GM04503 (cell line): ENCODE results near the gene CD151.
A peak's percentile ranks its signal among the peaks of the same experiment; 100 is the strongest.

Source experiments
- DNase-seq: peaks from one replicate; pipeline ENCODE4 v3.0.0-alpha.2; 2012; ENCODE audit warnings: low read depth

Gene CD151

GRCh38 chr11:815675-816432 lies 16.9 kb upstream of the CD151 start:
- no peak for DNase-seq

GRCh38 chr11:816433-816779 lies 16.3 kb upstream of the CD151 start:
- no peak for DNase-seq

GRCh38 chr11:818396-819128 lies 14.2 kb upstream of the CD151 start, which contains the start of gene PNPLA2:
Gene PNPLA2 (plus strand): TSS chr11:818914. CDS start chr11:819719, 805 bp downstream.
- DNase-seq: peak; percentile 57

GRCh38 chr11:819129-819931 lies 13.4 kb upstream of the CD151 start:
- DNase-seq: no peak

GRCh38 chr11:819943-820649 lies 12.7 kb upstream of the CD151 start:
- DNase-seq: no peak

GRCh38 chr11:820655-821511 lies 11.9 kb upstream of the CD151 start:
- DNase-seq: peak; percentile 61

GRCh38 chr11:821512-822371 lies 11.0 kb upstream of the CD151 start:
- DNase-seq: no peak

GRCh38 chr11:823441-824291 lies 9.1 kb upstream of the CD151 start:
- DNase-seq: no peak

GRCh38 chr11:824292-824880 lies 8.4 kb upstream of the CD151 start:
- no peak for DNase-seq

- no peak for DNase-seq
Observed at GRCh38 chr11:824942-825341, 7.8 kb upstream of the CD151 start.

- no peak for DNase-seq
Observed at GRCh38 chr11:825366-826226, 7.2 kb upstream of the CD151 start.

- DNase-seq: no peak
Observed at GRCh38 chr11:826227-826621, 6.5 kb upstream of the CD151 start.

GRCh38 chr11:826836-827145 lies 6.0 kb upstream of the CD151 start:
- no peak for DNase-seq

- no peak for DNase-seq
Observed at GRCh38 chr11:827146-827896, 5.4 kb upstream of the CD151 start.

- DNase-seq: no peak
Observed at GRCh38 chr11:827897-828192, 4.9 kb upstream of the CD151 start, which contains the start of gene CRACR2B. Gene CRACR2B (plus strand): TSS chr11:827919. CDS start chr11:828608, 689 bp downstream.

- DNase-seq: no peak
Observed at GRCh38 chr11:828506-829175, 4.1 kb upstream of the CD151 start.
